ENCODE measurements around the gene DDX6. TPM values are rescaled to one million over a fixed set of nuclear protein-coding genes. Genes with fewer than 3 reads are reported as not detected.
A peak's percentile ranks its signal among the peaks of the same experiment; 100 is the strongest.
"Not testable (repeated sequence)": the region's sequence is repeated elsewhere in the genome, so short reads cannot be mapped to it uniquely, and the experiment has no call there.

Gene DDX6
- total and polyA plus RNA-seq, 5 experiments from 2014 or later: 82.7 to 340 (median 107) TPM

DNA sequence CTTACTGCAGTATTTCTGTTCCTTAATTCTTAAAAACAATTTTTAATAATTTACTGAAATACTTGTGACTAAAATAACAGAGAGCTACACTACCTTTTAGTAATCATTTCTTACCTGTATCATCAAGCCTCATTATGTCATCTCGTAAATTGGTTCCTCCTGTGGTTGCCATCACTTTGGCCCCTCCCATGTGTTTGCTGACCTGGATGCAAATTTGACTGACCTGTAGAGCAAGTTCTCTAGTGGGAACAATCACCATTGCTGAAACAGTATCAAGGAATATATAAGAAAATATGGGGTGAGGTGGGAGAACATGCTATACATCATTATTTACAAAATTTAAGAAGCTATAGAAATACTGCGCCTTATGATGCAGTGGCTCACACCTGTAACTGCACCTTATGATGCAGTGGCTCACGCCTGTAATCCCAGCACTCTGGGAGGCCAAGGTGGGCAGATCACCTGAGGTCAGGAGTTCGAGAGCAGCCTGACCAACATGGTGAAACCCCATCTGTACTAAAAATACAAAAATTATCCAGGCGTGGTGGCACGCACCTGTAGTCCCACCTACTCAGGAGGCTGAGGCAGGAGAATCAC is 25.8 kb downstream of the DDX6 start:
- peaks cover 0 to 95% (median 14%) of the 10 kb centered on the region in 3 donors for H3K36me3 Mint-ChIP-seq
- POLR2A ChIA-PET: interaction anchor here (0.7 to 3.3 kb wide), 6 partner anchors 9 to 163 kb away, joined by 3 to 19 read pairs (median 4); partner anchors contain the start of gene DDX6
- H3K27me3 Mint-ChIP-seq, DNase-seq, H3K9me3 Mint-ChIP-seq: not testable (repeated sequence)
- peaks cover 15 to 54% (median 42%) of the 10 kb centered on the region in 4 donors for H3K4me1 Mint-ChIP-seq
- peak overlapping the region in 6 of 10 donors; percentile 28 to 88 (median 70) for H3K27ac Mint-ChIP-seq
- ATAC-seq: peak; percentile 36 to 52
- H3K4me3 Mint-ChIP-seq: peak overlapping the region in 2 of 10 donors; percentile 13 to 38

- DNase-seq (no peak), ATAC-seq (no peak)
- Mint-ChIP-seq H3K9me3 (no peaks in the 10 kb centered on the region), H3K4me1 (peaks cover 9 to 35% (median 23%) of the 10 kb centered on the region in 4 donors), H3K27me3 (no peaks in the 10 kb centered on the region), H3K4me3 (no peak overlapping the region), H3K27ac (peak overlapping the region in 5 of 10 donors; percentile 6 to 57 (median 49)), H3K36me3 (peaks cover 5 to 97% (median 22%) of the 10 kb centered on the region in 3 donors)
- POLR2A ChIA-PET: interaction anchor here (0.5 to 1.0 kb wide), 3 partner anchors 11 to 164 kb away, joined by 3 to 4 read pairs (median 3); no protein-coding TSS in a partner anchor
Measured at GRCh38 chr11:118763041-118763440, 27.9 kb downstream of the DDX6 start.

DNA sequence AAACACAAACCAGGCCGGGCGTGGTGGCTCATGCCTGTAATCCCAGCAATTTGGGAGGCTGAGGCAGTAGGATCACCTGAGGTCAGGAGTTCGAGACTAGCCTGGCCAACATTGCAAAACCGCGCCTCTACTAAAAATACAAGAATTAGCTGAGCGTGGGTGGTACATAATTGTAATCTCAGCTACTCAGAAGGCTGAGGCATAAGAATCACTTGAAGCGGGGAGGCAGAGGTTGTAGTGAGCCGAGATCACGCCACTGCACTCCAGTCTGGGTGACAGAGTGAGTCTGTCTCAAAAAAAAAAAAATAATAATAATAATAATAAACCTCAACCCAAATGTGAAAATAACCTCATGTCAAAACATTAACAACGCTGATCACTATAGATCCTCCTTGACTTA is 29.0 kb downstream of the DDX6 start:
- Mint-ChIP-seq H3K4me1 (peaks cover 10 to 31% (median 17%) of the 10 kb centered on the region in 4 donors), H3K36me3 (peaks cover 8 to 95% (median 23%) of the 10 kb centered on the region in 3 donors), H3K27ac (peak overlapping the region in 6 of 10 donors; percentile 39 to 74 (median 59))
- not testable (repeated sequence) for H3K9me3 Mint-ChIP-seq, H3K27me3 Mint-ChIP-seq, ATAC-seq, H3K4me3 Mint-ChIP-seq, DNase-seq
- POLR2A ChIA-PET: interaction anchor here (0.6 to 0.8 kb wide), 3 partner anchors 30 to 167 kb away, joined by 3 to 4 read pairs (median 3); no protein-coding TSS in a partner anchor

- H3K4me3 Mint-ChIP-seq: no peak overlapping the region
- H3K27me3 Mint-ChIP-seq: no peaks in the 10 kb centered on the region
- H3K9me3 Mint-ChIP-seq: no peaks in the 10 kb centered on the region
- peak overlapping the region in 6 of 10 donors; percentile 40 to 79 (median 49) for H3K27ac Mint-ChIP-seq
- ATAC-seq (no peak), DNase-seq (no peak)
- POLR2A ChIA-PET: interaction anchor here (0.7 to 1.6 kb wide), 6 partner anchors 8 to 261 kb away, joined by 3 to 5 read pairs (median 3); partner anchors contain the start of gene TRAPPC4
- peaks cover 5 to 11% (median 6%) of the 10 kb centered on the region in 4 donors for H3K4me1 Mint-ChIP-seq
- peaks cover 8 to 96% (median 30%) of the 10 kb centered on the region in 3 donors for H3K36me3 Mint-ChIP-seq
Measured at GRCh38 chr11:118757876-118758399, 33.0 kb downstream of the DDX6 start.

GRCh38 chr11:118752654-118753053 is 38.3 kb downstream of the DDX6 start:
- Mint-ChIP-seq H3K4me1 (peaks cover 8 to 26% (median 21%) of the 10 kb centered on the region in 4 donors), H3K27ac (peak overlapping the region in 3 of 10 donors; percentile 44 to 82 (median 71)), H3K4me3 (no peak overlapping the region), H3K36me3 (peaks cover under 1 to 91% (median 26%) of the 10 kb centered on the region in 3 donors), H3K9me3 (no peaks in the 10 kb centered on the region), H3K27me3 (no peaks in the 10 kb centered on the region)
- POLR2A ChIA-PET: interaction anchor here (1.2 kb wide), 1 partner anchor 176 kb away, joined by 3 read pairs; no protein-coding TSS in a partner anchor
- DNase-seq (no peak), ATAC-seq (no peak)

- Mint-ChIP-seq H3K27me3 (no peaks in the 10 kb centered on the region), H3K36me3 (peaks cover 0 to 66% (median 18%) of the 10 kb centered on the region in 3 donors), H3K27ac (peak overlapping the region in 9 of 10 donors; percentile 26 to 86 (median 70)), H3K9me3 (no peaks in the 10 kb centered on the region), H3K4me3 (no peak overlapping the region), H3K4me1 (peaks cover 12 to 44% (median 25%) of the 10 kb centered on the region in 4 donors)
- DNase-seq (no peak), ATAC-seq (no peak)
- POLR2A ChIA-PET: interaction anchor here (0.6 to 1.5 kb wide), 2 partner anchors 9 to 41 kb away, joined by 3 read pairs; partner anchors contain the start of gene DDX6
Measured at GRCh38 chr11:118749429-118749828, 41.5 kb downstream of the DDX6 start.

DNA sequence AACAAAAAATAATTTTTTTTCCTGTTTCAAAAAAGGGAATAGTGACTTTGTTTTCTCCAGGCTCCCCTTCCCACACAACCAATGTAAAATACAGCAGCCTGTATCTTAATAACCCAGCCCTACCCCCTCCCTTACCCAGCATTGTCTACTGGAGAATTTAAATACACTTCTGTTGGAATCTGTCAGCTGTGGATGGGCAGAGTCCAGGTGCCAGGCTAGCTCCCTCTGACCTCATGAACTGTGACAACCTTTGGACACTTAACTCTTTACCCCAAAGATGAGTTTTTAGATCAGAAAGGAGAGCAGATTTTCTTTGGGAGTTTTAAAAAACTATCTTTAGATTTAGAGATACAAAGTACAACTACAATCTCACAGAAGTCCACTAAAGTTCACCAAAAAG is 42.9 kb downstream of the DDX6 start:
- H3K4me3 Mint-ChIP-seq: no peak overlapping the region
- ATAC-seq: no peak
- H3K27ac Mint-ChIP-seq: peak overlapping the region in 9 of 10 donors; percentile 4 to 79 (median 64)
- no peaks in the 10 kb centered on the region for H3K9me3 Mint-ChIP-seq
- H3K36me3 Mint-ChIP-seq: peaks cover 0 to 54% (median 11%) of the 10 kb centered on the region in 3 donors
- H3K27me3 Mint-ChIP-seq: no peaks in the 10 kb centered on the region
- H3K4me1 Mint-ChIP-seq: peaks cover 12 to 44% (median 24%) of the 10 kb centered on the region in 4 donors
- POLR2A ChIA-PET: no interaction called here
- DNase-seq: no peak

DNA sequence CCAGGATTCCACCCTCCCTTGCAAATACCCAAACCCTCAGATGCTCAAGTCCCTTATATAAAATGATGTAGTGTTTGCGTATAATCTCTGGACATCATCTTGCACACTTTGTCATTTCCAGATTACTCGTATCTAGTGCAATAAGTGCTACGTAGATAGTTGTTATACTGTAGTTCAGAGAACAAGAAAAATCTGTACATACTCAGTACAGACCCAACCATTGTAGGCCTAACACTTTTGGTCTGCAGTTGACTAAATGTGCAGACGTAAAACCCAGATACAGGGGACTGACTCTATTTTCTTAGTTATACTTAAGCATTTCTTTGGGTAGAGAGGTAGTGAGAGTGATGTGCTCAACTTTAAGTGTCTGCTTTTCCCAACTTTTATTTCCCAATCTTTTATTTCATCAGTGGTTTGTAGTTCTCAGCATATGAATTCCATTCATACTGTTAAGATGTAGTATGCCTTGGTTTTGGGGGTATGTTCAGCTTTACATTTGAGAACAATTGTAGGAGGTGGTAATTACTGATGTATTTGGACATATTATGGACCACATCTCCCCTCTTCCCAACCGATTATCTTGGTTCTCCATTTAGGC is 43.9 kb downstream of the DDX6 start:
- H3K9me3 Mint-ChIP-seq: no peaks in the 10 kb centered on the region
- POLR2A ChIA-PET: no interaction called here
- ATAC-seq: peak; percentile 18 to 34
- peaks cover 12 to 41% (median 23%) of the 10 kb centered on the region in 4 donors for H3K4me1 Mint-ChIP-seq
- H3K4me3 Mint-ChIP-seq: peak overlapping the region in 1 of 10 donors; percentile 24
- peaks cover 0 to 45% (median 11%) of the 10 kb centered on the region in 3 donors for H3K36me3 Mint-ChIP-seq
- H3K27ac Mint-ChIP-seq: peak overlapping the region; percentile 2 to 77 (median 59)
- no peaks in the 10 kb centered on the region for H3K27me3 Mint-ChIP-seq
- no peak for DNase-seq

- no peak for DNase-seq
- Mint-ChIP-seq H3K4me3 (no peak overlapping the region), H3K27ac (peak overlapping the region in 5 of 10 donors; percentile 0 to 74 (median 12)), H3K4me1 (peaks cover 6 to 27% (median 9%) of the 10 kb centered on the region in 4 donors), H3K36me3 (peaks cover 0 to 16% (median 4%) of the 10 kb centered on the region in 3 donors), H3K9me3 (no peaks in the 10 kb centered on the region), H3K27me3 (no peaks in the 10 kb centered on the region)
- ATAC-seq: no peak
- POLR2A ChIA-PET: interaction anchor here (0.6 to 2.1 kb wide), 5 partner anchors 45 to 199 kb away, joined by 3 to 8 read pairs (median 3); no protein-coding TSS in a partner anchor
Measured at GRCh38 chr11:118744046-118744445, 46.9 kb downstream of the DDX6 start.

GRCh38 chr11:118742304-118742703 is 48.7 kb downstream of the DDX6 start:
- Mint-ChIP-seq H3K9me3 (no peaks in the 10 kb centered on the region), H3K4me1 (peaks cover 4 to 15% (median 5%) of the 10 kb centered on the region in 4 donors), H3K27me3 (no peaks in the 10 kb centered on the region), H3K36me3 (peaks cover 0 to 4% (median 2%) of the 10 kb centered on the region in 3 donors), H3K27ac (no peak overlapping the region), H3K4me3 (no peak overlapping the region)
- POLR2A ChIA-PET: interaction anchor here (0.6 to 1.1 kb wide), 2 partner anchors 12 to 32 kb away, joined by 4 to 7 read pairs; no protein-coding TSS in a partner anchor
- no peak for DNase-seq
- ATAC-seq: no peak

- H3K4me1 Mint-ChIP-seq: peaks cover 2 to 4% (median 3%) of the 10 kb centered on the region in 4 donors
- DNase-seq: no peak
- H3K27ac Mint-ChIP-seq: peak overlapping the region in 1 of 10 donors; percentile 29
- ATAC-seq: no peak
- no peak overlapping the region for H3K4me3 Mint-ChIP-seq
- H3K36me3 Mint-ChIP-seq: peaks cover 0 to 4% (median 0%) of the 10 kb centered on the region in 3 donors
- no peaks in the 10 kb centered on the region for H3K9me3 Mint-ChIP-seq
- H3K27me3 Mint-ChIP-seq: no peaks in the 10 kb centered on the region
- POLR2A ChIA-PET: interaction anchor here (0.7 to 1.1 kb wide), 2 partner anchors 14 to 29 kb away, joined by 3 to 4 read pairs; no protein-coding TSS in a partner anchor
Measured at GRCh38 chr11:118740892-118741291, 50.1 kb downstream of the DDX6 start.

DNA sequence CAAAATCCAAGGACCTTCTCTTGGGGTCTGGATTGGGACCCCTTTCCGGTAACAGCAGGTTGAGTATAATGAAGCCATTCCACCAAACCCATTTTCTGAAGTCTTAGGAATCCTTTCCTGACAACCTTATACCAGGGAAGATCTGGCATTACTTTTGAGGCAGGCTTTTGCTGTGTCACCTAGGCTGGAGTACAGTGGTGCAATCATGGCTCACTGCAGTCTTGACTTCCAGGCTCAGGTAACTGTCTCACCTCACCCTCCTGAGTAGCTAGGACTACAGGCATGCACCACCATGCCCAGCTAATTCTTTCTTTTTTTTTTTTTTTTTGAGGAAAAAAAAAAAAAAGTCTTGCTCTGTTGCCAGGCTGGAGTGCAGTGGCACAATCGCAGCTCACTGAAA is 55.8 kb downstream of the DDX6 start:
- ATAC-seq: no peak
- POLR2A ChIA-PET: interaction anchor here (0.8 kb wide), 1 partner anchor 56 kb away, joined by 3 read pairs; the partner anchor contains the start of gene DDX6

More for the DNA sequence above, 55.8 kb downstream of the DDX6 start:
- H3K36me3 Mint-ChIP-seq: peaks cover 0 to 4% (median 0%) of the 10 kb centered on the region in 3 donors
- peaks cover 0 to 7% (median 0%) of the 10 kb centered on the region in 4 donors for H3K4me1 Mint-ChIP-seq
- H3K9me3 Mint-ChIP-seq: no peaks in the 10 kb centered on the region
- H3K27ac Mint-ChIP-seq: peak overlapping the region in 1 of 10 donors; percentile 47
- peaks cover 0 to 4% (median 0%) of the 10 kb centered on the region in 5 donors for H3K27me3 Mint-ChIP-seq
- H3K4me3 Mint-ChIP-seq: no peak overlapping the region
- no peak for DNase-seq
